H1 (cell line): Measurements from ENCODE around the gene RP9. TPM values are rescaled to one million over a fixed set of nuclear protein-coding genes. Genes with fewer than 3 reads are reported as not detected.

Experiments used
- CTCF ChIA-PET: fragments of 300-600 bp; sonication (Branson Sonifier 250); formaldehyde crosslinking; loops from one replicate; lab custom pipeline; 2021; ENCODE audit not compliant: partially characterized antibody; lab: Charles Lee
- POLR2A ChIA-PET: fragments of 300-600 bp; sonication (Branson Sonifier 250); formaldehyde crosslinking; loops from one replicate; lab custom pipeline; 2021; ENCODE audit warnings: inconsistent platforms; ENCODE audit not compliant: partially characterized antibody; lab: Charles Lee
- DNase-seq, 2 experiments: peaks; one replicate each; pipeline versions ENCODE4 v3.0.0 to v3.0.0-alpha.2; 2010 to 2022; ENCODE audit warnings: low spot score in 2 of 2, low read depth in 1 of 2, mixed read lengths in 1 of 2
- FAIRE-seq: peaks from 2 replicates; lab custom pipeline; 2011; peaks lifted over from hg19 to GRCh38; lab: Jason Lieb, UNC
- H2AFZ ChIP-seq: 2 replicates; pipeline ENCODE4 v1.8.1; 2012; ENCODE audit warnings: low read length, inconsistent platforms
- H2AK5ac ChIP-seq: 2 replicates; pipeline ENCODE4 v1.6.1; 2013; ENCODE audit warnings: low read depth, low read length
- H2BK120ac ChIP-seq: replicated peaks from 2 replicates; pipeline ENCODE3; 2013; ENCODE audit warnings: low read depth, low read length, inconsistent platforms
- H2BK12ac ChIP-seq: 2 replicates; pipeline ENCODE4 v1.6.1; 2013; ENCODE audit warnings: low read depth, low read length
- H2BK15ac ChIP-seq: 2 replicates; pipeline ENCODE4 v1.6.1; 2013; ENCODE audit warnings: low read length
- H2BK20ac ChIP-seq: 2 replicates; pipeline ENCODE4 v1.6.1; 2013; ENCODE audit warnings: low read length
- H2BK5ac ChIP-seq: 2 replicates; pipeline ENCODE4 v1.6.1; 2013; ENCODE audit warnings: low read depth, low read length
- H3K14ac ChIP-seq: 2 replicates; pipeline ENCODE4 v1.6.1; 2013; ENCODE audit warnings: inconsistent platforms; ENCODE audit not compliant: insufficient read length
- H3K18ac ChIP-seq: 2 replicates; pipeline ENCODE4 v1.6.1; 2013; ENCODE audit warnings: low read length; ENCODE audit errors: extremely low read depth
- H3K23ac ChIP-seq: 2 replicates; pipeline ENCODE4 v1.6.1; 2013; ENCODE audit warnings: inconsistent platforms; ENCODE audit not compliant: insufficient read length
- H3K23me2 ChIP-seq: 2 replicates; pipeline ENCODE4 v1.6.1; 2013; ENCODE audit warnings: low read depth, low read length
- H3K27ac ChIP-seq: 2 replicates; pipeline ENCODE4 v1.6.1; 2011; ENCODE audit warnings: low read depth, low read length, inconsistent platforms
- H3K27me3 ChIP-seq, 4 experiments: replicated peaks in 1 of 4; 1 replicate in 1 of 4; 2 replicates in 3 of 4; pipeline versions ENCODE4 v1.6.1 to v1.8.1; 2011 to 2013; ENCODE audit warnings: low read length in 3 of 4, mild to moderate bottlenecking in 3 of 4, inconsistent platforms in 2 of 4, mixed read lengths in 2 of 4, moderate library complexity in 1 of 4; ENCODE audit not compliant: control insufficient read depth in 3 of 4, insufficient read depth in 3 of 4; ENCODE audit errors: extremely low read depth in 1 of 4
- H3K36me3 ChIP-seq, 4 experiments: 2 replicates each; pipeline versions ENCODE4 v1.6.1 to v1.8.1; 2011 to 2013; ENCODE audit warnings: mild to moderate bottlenecking in 4 of 4, low read length in 3 of 4, moderate library complexity in 2 of 4, control low read depth in 1 of 4, inconsistent platforms in 1 of 4; ENCODE audit not compliant: insufficient read depth in 4 of 4, control insufficient read depth in 2 of 4
- H3K4ac ChIP-seq: replicated peaks from 2 replicates; pipeline ENCODE3; 2013; ENCODE audit warnings: low read length, low read depth, mixed read lengths, inconsistent platforms; ENCODE audit not compliant: insufficient read length
- H3K4me1 ChIP-seq, 4 experiments: replicated peaks in 1 of 4; 1 replicate in 1 of 4; 2 replicates in 3 of 4; pipeline versions ENCODE4 v1.6.1 to v1.8.1; 2011 to 2013; ENCODE audit warnings: low read length in 3 of 4, inconsistent platforms in 2 of 4, mixed read lengths in 1 of 4; ENCODE audit not compliant: insufficient read depth in 4 of 4, control insufficient read depth in 3 of 4
- H3K4me2 ChIP-seq, 2 experiments: 2 replicates each; pipeline versions ENCODE4 v1.6.1 to v1.8.1; 2011 to 2013; ENCODE audit warnings: low read depth in 2 of 2, low read length in 2 of 2, control low read depth in 1 of 2, inconsistent platforms in 1 of 2, mild to moderate bottlenecking in 1 of 2; ENCODE audit not compliant: insufficient read depth in 1 of 2
- H3K4me3 ChIP-seq, 4 experiments: fragments of 200-600, 300-600 bp in 1 of 4; sonication (generic), shearing (Covaris generic), sonication (Bioruptor Twin) in 1 of 4; 2 replicates each; pipeline versions ENCODE4 v1.5.1 to v1.8.1; 2011 to 2016; ENCODE audit warnings: low read length in 4 of 4, low read depth in 3 of 4, control low read depth in 2 of 4, inconsistent platforms in 2 of 4, mild to moderate bottlenecking in 2 of 4, mixed read lengths in 1 of 4, moderate library complexity in 1 of 4; ENCODE audit not compliant: insufficient read depth in 2 of 4; ENCODE audit errors: extremely low read depth in 1 of 4
- H3K56ac ChIP-seq: replicated peaks from 2 replicates; pipeline ENCODE3; 2013; ENCODE audit warnings: low read depth, mild to moderate bottlenecking, mixed read lengths, low read length, inconsistent platforms; ENCODE audit not compliant: insufficient read length
- H3K79me1 ChIP-seq: 2 replicates; pipeline ENCODE4 v1.6.1; 2013; ENCODE audit warnings: low read depth, low read length, control low read depth
- H3K79me2 ChIP-seq, 2 experiments: 2 replicates each; pipeline versions ENCODE4 v1.6.1 to v1.8.1; 2012 to 2013; ENCODE audit warnings: low read length in 2 of 2, mild to moderate bottlenecking in 2 of 2, inconsistent platforms in 1 of 2; ENCODE audit not compliant: insufficient read depth in 2 of 2, control insufficient read depth in 1 of 2
- H3K9ac ChIP-seq, 4 experiments: replicated peaks in 1 of 4; 1 replicate in 1 of 4; 2 replicates in 3 of 4; pipeline versions ENCODE4 v1.6.1 to v1.8.1; 2011 to 2013; ENCODE audit warnings: low read depth in 3 of 4, low read length in 3 of 4, control low read depth in 2 of 4, mild to moderate bottlenecking in 2 of 4, moderate library complexity in 2 of 4, inconsistent platforms in 1 of 4; ENCODE audit errors: extremely low read depth in 1 of 4
- H3K9me3 ChIP-seq, 2 experiments: 2 replicates each; pipeline versions ENCODE4 v1.6.1 to v1.8.1; 2012 to 2013; ENCODE audit warnings: mild to moderate bottlenecking in 2 of 2, moderate library complexity in 2 of 2, control low read depth in 1 of 2, inconsistent platforms in 1 of 2, low read depth in 1 of 2, low read length in 1 of 2, mixed read lengths in 1 of 2; ENCODE audit not compliant: insufficient read depth in 2 of 2
- H4K20me1 ChIP-seq, 2 experiments: replicated peaks in 1 of 2; 2 replicates each; pipeline versions ENCODE3 to v1.8.1; 2011 to 2013; ENCODE audit warnings: inconsistent platforms in 2 of 2, low read length in 2 of 2, mild to moderate bottlenecking in 1 of 2; ENCODE audit not compliant: insufficient read depth in 2 of 2, control insufficient read depth in 1 of 2
- H4K5ac ChIP-seq: 2 replicates; pipeline ENCODE4 v1.6.1; 2013; ENCODE audit warnings: low read length, low read depth, mixed read lengths, inconsistent platforms; ENCODE audit not compliant: insufficient read length
- H4K8ac ChIP-seq: 2 replicates; pipeline ENCODE4 v1.8.0; 2013; ENCODE audit warnings: mild to moderate bottlenecking, moderate library complexity, low read length, inconsistent platforms; ENCODE audit not compliant: insufficient read depth; ENCODE audit errors: extremely low read depth
- H4K91ac ChIP-seq: replicated peaks from 2 replicates; pipeline ENCODE3; 2013; ENCODE audit warnings: low read length, mixed read lengths, inconsistent platforms; ENCODE audit not compliant: insufficient read length
- BACH1 ChIP-seq: IDR thresholded peaks from 2 replicates; pipeline ENCODE4 v1.6.1; 2012; ENCODE audit warnings: low read length, improper control_type of control experiment
- CEBPB ChIP-seq: IDR thresholded peaks from 2 replicates; pipeline ENCODE4 v1.6.1; 2012; ENCODE audit warnings: low read depth, low read length
- WGBS, 2 experiments: shearing (Covaris generic) in 1 of 2; methylation state at CpG; one replicate each; pipeline versions ENCODE4 v1.1.6 to v1.1.7; 2013 to 2015; ENCODE audit warnings: low lambda C conversion rate in 2 of 2, mixed read lengths in 2 of 2, inconsistent platforms in 1 of 2, low coverage in 1 of 2, missing lambda C conversion rate in 1 of 2; ENCODE audit not compliant: insufficient replicate concordance in 2 of 2, insufficient coverage in 1 of 2, insufficient read length in 1 of 2; ENCODE audit errors: extremely low coverage in 1 of 2, missing lambda C conversion rate in 1 of 2; 5-methylcytosine and 5-hydroxymethylcytosine counted together
- polyA plus RNA-seq, 7 experiments: library from polyadenylated mRNA; depleted of rRNA in 3 of 7; stranded (reverse) in 5 of 7; unstranded in 2 of 7; fragments of >200 nt in 5 of 7; fragments of 200-250 nt in 2 of 7; gene quantifications; 1 replicate in 5 of 7; 2 replicates in 1 of 7; 4 replicates in 1 of 7; pipeline versions ENCODE4 v1.2.1 to v1.2.3, GENCODE V29; 2011 to 2013; ENCODE audit warnings: missing spikeins in 2 of 7, mixed read lengths in 2 of 7
- total RNA-seq: library from RNA; stranded (reverse); fragmentation: NEBNext Ultra II Directional; extraction: Animal tissue kit (Norgen Biotek cat#: 25700); gene quantifications from 2 replicates; pipeline ENCODE4 v1.2.1, GENCODE V29; 2021

Gene RP9
- total and polyA plus RNA-seq, 2 of the 8 experiments (the other 6 are each of a cell fraction or from before 2014, with no cell fraction given), result 11.0 to 12.4 TPM

GRCh38 chr7:33067921-33068320 lies 41.3 kb downstream of the RP9 start:
- FAIRE-seq (no peak), DNase-seq (no peak)
- H4K91ac ChIP-seq, result no peak overlapping the region
- peaks cover 14 to 22% of the 10 kb centered on the region in 2 experiments; a peak in 3 of 4 replicates for H3K9me3 ChIP-seq
- H3K27me3 ChIP-seq, result no peaks in the 10 kb centered on the region
- H3K23me2 ChIP-seq, result no peaks in the 10 kb centered on the region
- H3K14ac ChIP-seq, result no peak overlapping the region
- H4K8ac ChIP-seq, result no peak overlapping the region
- no peak overlapping the region for H3K9ac ChIP-seq
- no peak overlapping the region for H2BK12ac ChIP-seq
- no peak overlapping the region for H2AFZ ChIP-seq
- H2AK5ac ChIP-seq, result no peak overlapping the region
- H3K4me3 ChIP-seq, result no peak overlapping the region
- H2BK120ac ChIP-seq, result no peak overlapping the region
- ChIA-PET CTCF (interaction anchor here (1.4 kb wide), 1 partner anchor 41 kb away, joined by 3 read pairs; no protein-coding TSS in a partner anchor), POLR2A (no interaction called here)
- 94% methylated on average over 1 of the region's 1 CpG; no CpG with 5 or more reads in 1 of the 2 experiments for WGBS, 2 experiments
- no peak overlapping the region for H2BK15ac ChIP-seq
- no peaks in the 10 kb centered on the region for H3K79me2 ChIP-seq
- H3K4ac ChIP-seq, result no peak overlapping the region
- no peaks in the 10 kb centered on the region for H3K36me3 ChIP-seq
- H2BK5ac ChIP-seq, result no peak overlapping the region
- no peak overlapping the region for H3K18ac ChIP-seq
- H3K23ac ChIP-seq, result no peak overlapping the region
- H2BK20ac ChIP-seq, result no peak overlapping the region
- H4K20me1 ChIP-seq, result no peaks in the 10 kb centered on the region
- H3K4me1 ChIP-seq, result peaks cover 0 to 5% (median 0%) of the 10 kb centered on the region in 4 experiments; a peak in 1 of 7 replicates
- TF ChIP-seq BACH1 (no peak), CEBPB (no peak)
- no peak overlapping the region for H4K5ac ChIP-seq
- no peak overlapping the region for H3K56ac ChIP-seq
- no peaks in the 10 kb centered on the region for H3K79me1 ChIP-seq
- H3K4me2 ChIP-seq, result no peak overlapping the region
- H3K27ac ChIP-seq, result no peak overlapping the region
